Dendritic cell treated with granulocyte-macrophage colony-stimulating factor and Interleukin-4, amounts not matched to agents 40 ng/mL and 50 ng/mL, for 4 days (primary cell): ENCODE measurements around the gene ELOVL2.

Source experiments
- H3K27ac Mint-ChIP-seq: one replicate; pipeline ENCODE4 v1.8.0; 2022; ENCODE audit warnings: mild to moderate bottlenecking, mixed read lengths
- H3K27me3 Mint-ChIP-seq: one replicate; pipeline ENCODE4 v1.8.0; 2022; ENCODE audit warnings: mild to moderate bottlenecking, mixed read lengths
- H3K36me3 Mint-ChIP-seq: one replicate; pipeline ENCODE4 v1.8.0; 2022; ENCODE audit warnings: low read depth, mixed read lengths
- H3K4me1 Mint-ChIP-seq: one replicate; pipeline ENCODE4 v1.8.0; 2022; ENCODE audit warnings: low read depth, mixed read lengths
- H3K4me3 Mint-ChIP-seq: one replicate; pipeline ENCODE4 v1.8.0; 2022; ENCODE audit warnings: mild to moderate bottlenecking, moderate library complexity, mixed read lengths
- H3K9me3 Mint-ChIP-seq: one replicate; pipeline ENCODE4 v1.8.0; 2022; ENCODE audit warnings: mixed read lengths
- intact Hi-C: fragments of 100-400 bp; cut with micrococcal nuclease; formaldehyde crosslinking; loops from one replicate; pipeline ENCODE4 v1.15.0; 2022

The ELOVL2 gene

DNA sequence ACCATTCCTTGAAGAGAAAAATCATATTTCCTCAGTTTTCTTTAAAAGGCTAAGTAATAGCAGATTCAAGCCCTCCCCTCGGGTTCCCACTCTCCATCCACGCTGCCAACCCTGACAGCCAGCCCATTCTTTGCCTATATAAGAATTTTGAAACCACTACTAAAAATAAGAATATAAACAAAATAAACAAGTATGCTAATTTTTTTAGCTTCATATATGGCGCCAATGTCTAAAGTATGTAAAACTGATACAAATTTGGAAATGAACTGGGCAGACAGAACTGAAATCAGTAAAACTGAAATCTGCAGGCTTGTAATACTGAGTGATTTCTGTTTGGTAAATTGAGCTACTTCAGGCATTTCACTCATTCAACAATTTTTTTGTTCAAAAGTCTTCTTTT is 19.0 kb downstream of the ELOVL2 start:
- H3K36me3 Mint-ChIP-seq: no peaks in the 10 kb centered on the region
- no peaks in the 10 kb centered on the region for H3K4me1 Mint-ChIP-seq
- H3K27ac Mint-ChIP-seq: no peak overlapping the region
- no peak overlapping the region for H3K4me3 Mint-ChIP-seq
- no peaks in the 10 kb centered on the region for H3K9me3 Mint-ChIP-seq
- intact Hi-C loops: no loop called here
- H3K27me3 Mint-ChIP-seq: peaks cover 38% of the 10 kb centered on the region

DNA sequence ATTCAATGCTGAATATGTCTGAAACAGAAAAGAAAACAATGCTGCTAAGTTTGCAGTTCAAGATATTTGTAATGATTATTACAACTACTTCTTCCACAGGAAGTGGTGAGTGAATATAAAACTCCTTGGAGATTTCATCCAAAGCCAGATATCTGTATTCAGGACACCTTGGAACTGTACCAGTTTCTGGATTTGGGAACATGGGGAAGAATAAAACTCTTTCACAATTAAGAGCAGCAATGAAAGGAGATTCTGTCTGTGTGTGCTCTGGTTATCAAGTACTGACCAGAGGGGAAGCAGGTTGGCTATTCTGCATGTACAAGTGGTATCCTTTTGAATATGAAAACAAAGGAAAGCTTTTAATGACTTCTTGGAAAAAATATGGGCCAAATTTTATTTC is 21.1 kb downstream of the ELOVL2 start:
- no peak overlapping the region for H3K4me3 Mint-ChIP-seq
- H3K27me3 Mint-ChIP-seq: peaks cover 32% of the 10 kb centered on the region
- no peaks in the 10 kb centered on the region for H3K36me3 Mint-ChIP-seq
- intact Hi-C loops: no loop called here
- H3K27ac Mint-ChIP-seq: no peak overlapping the region
- H3K4me1 Mint-ChIP-seq: no peaks in the 10 kb centered on the region
- no peaks in the 10 kb centered on the region for H3K9me3 Mint-ChIP-seq

DNA sequence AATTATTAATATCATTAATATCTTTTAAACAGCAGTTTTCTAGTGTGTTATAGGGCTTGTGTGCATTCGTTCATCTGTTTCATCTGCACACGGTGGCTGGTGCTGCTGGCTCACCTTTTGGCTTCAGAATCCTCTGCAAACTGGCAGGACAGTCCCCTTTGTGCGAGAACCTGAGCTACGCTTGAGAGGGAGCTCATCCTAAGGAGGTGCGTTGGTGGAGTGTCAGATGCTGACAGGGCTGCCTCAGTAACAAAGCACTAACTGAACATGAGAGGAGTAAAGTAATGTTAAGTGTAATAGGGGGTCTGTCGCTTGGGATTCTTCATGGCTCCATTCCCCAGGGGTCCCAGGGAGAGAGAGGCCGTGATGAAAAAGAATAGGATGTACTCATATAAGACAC is 22.4 kb downstream of the ELOVL2 start:
- no peak overlapping the region for H3K4me3 Mint-ChIP-seq
- no peaks in the 10 kb centered on the region for H3K36me3 Mint-ChIP-seq
- no peaks in the 10 kb centered on the region for H3K9me3 Mint-ChIP-seq
- peaks cover 26% of the 10 kb centered on the region for H3K27me3 Mint-ChIP-seq
- intact Hi-C loops: no loop called here
- H3K4me1 Mint-ChIP-seq: no peaks in the 10 kb centered on the region
- no peak overlapping the region for H3K27ac Mint-ChIP-seq

DNA sequence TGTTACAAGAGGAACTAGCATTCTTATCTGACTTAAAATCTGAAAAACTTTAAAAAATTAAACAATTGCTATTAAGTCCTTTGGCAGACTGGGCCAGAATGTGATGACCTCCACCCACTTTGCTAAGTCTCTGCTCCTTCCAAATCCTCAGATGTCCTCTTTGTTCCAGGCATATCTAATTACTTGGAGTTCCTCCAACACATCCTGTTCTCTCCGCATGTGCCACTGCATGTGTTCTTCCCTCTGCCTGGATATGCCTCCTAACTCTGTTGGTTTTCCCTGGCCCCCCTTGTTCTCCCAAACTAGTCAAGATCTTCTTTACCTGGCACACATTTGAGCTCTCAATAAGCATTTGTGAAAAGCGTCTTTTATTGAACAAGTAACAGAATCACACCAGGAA is 23.1 kb downstream of the ELOVL2 start:
- Mint-ChIP-seq H3K27me3 (peaks cover 24% of the 10 kb centered on the region), H3K9me3 (no peaks in the 10 kb centered on the region), H3K4me3 (no peak overlapping the region), H3K4me1 (no peaks in the 10 kb centered on the region), H3K36me3 (no peaks in the 10 kb centered on the region), H3K27ac (no peak overlapping the region)
- intact Hi-C loops: no loop called here

DNA sequence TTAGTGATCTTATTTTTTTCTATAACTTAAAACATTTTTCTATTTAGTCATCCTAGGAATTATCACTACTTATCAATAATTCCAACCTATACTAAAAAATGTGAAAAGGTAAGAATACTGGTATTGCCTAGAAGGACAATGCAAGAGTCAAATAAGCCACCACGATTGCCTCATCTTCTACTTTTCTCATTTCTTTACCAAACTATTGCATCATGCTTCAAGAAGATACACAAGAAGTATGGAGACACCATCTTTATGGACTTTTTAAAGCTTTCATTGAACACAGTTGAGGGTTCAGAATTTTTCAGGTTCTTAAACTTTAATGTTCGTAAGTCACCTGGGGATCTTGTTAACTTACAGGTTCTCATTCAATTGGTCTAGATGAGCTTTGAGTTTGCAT is 25.9 kb downstream of the ELOVL2 start:
- intact Hi-C loops: no loop called here
- H3K4me3 Mint-ChIP-seq: no peak overlapping the region
- no peaks in the 10 kb centered on the region for H3K36me3 Mint-ChIP-seq
- no peak overlapping the region for H3K27ac Mint-ChIP-seq
- H3K9me3 Mint-ChIP-seq: no peaks in the 10 kb centered on the region
- no peaks in the 10 kb centered on the region for H3K4me1 Mint-ChIP-seq
- peaks cover 23% of the 10 kb centered on the region for H3K27me3 Mint-ChIP-seq

DNA sequence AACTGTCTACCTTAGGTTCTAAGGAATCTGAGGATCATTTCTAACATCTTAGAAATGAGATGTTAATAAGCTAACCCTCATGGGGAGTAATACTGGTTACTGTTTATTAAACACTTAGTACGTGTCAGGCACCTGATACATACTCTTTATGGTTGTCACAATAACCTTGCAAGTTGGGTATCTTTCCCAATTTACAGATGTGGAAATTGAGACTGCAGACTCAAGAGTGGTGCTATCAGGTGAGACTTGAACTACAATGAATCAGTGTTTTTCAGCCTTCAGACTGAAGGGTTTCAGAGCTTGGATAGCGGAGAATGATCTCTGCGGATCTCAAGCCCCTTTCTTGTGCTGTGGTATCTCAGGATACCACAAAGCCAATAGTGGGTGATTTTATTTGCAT is 27.0 kb downstream of the ELOVL2 start:
- Mint-ChIP-seq H3K36me3 (no peaks in the 10 kb centered on the region), H3K9me3 (no peaks in the 10 kb centered on the region), H3K27me3 (peaks cover 22% of the 10 kb centered on the region), H3K4me3 (no peak overlapping the region), H3K4me1 (no peaks in the 10 kb centered on the region), H3K27ac (no peak overlapping the region)
- intact Hi-C loops: no loop called here

DNA sequence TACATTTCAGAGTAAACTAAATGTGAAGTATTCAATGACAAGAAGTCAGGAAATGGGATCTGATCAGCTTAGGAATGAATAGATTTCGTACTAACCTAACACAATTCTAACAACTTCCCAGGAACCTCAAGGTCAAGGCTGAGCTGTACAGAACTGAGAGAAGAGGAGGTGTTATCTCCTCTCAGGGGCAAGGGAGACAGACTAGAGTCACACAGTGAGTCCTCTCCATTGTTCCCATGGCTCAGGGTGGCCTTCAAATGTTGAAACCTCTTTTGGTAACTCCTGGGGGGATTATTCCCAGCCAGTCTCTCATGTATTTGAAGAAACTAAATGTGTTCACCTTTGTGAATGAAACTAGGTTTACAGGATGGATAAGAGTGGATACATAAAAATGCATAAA is 27.7 kb downstream of the ELOVL2 start:
- Mint-ChIP-seq H3K36me3 (no peaks in the 10 kb centered on the region), H3K4me3 (no peak overlapping the region), H3K9me3 (no peaks in the 10 kb centered on the region), H3K27me3 (peaks cover 17% of the 10 kb centered on the region), H3K27ac (no peak overlapping the region), H3K4me1 (no peaks in the 10 kb centered on the region)
- intact Hi-C loops: no loop called here

DNA sequence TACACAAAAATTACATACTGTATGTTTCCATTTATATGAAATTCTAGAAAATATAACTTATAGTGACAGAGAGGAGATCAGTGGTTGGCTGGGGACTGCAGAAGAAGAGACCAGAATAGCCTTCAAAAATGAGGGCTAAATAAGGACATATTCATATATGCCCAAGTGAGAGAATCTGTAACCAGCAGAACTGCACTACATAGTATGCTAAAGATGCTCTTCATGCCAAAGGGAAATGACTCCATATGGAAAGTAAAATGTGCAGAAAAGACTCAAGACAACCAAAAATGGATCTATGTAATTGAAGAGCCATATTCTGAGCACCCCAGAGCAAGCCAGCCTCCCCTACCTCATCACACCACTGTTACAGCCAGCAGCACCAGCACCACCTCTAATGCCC is 29.0 kb downstream of the ELOVL2 start:
- Mint-ChIP-seq H3K4me3 (no peak overlapping the region), H3K27me3 (peaks cover 13% of the 10 kb centered on the region), H3K4me1 (no peaks in the 10 kb centered on the region), H3K36me3 (no peaks in the 10 kb centered on the region), H3K27ac (no peak overlapping the region), H3K9me3 (no peaks in the 10 kb centered on the region)
- intact Hi-C loops: no loop called here

DNA sequence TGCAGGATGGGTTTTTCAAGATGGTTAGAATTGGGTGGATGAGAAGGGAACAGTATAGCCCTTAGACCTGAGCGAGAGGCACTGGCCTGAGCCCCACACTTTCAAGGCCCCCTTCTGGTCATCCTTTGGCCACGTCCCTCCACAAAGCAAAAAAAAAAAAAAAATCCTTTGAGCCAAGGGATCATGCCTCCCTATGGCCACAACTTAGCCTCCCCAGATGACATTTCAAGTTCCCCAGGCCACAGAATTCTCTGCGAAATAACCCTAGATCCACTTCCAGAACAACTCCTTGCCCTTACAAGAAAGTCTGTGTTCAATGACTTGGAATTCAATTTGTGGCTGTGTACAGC is 30.4 kb downstream of the ELOVL2 start:
- no peak overlapping the region for H3K27ac Mint-ChIP-seq
- no peaks in the 10 kb centered on the region for H3K36me3 Mint-ChIP-seq
- H3K27me3 Mint-ChIP-seq: peaks cover 19% of the 10 kb centered on the region
- H3K4me1 Mint-ChIP-seq: no peaks in the 10 kb centered on the region
- H3K4me3 Mint-ChIP-seq: no peak overlapping the region
- intact Hi-C loops: no loop called here
- H3K9me3 Mint-ChIP-seq: no peaks in the 10 kb centered on the region

DNA sequence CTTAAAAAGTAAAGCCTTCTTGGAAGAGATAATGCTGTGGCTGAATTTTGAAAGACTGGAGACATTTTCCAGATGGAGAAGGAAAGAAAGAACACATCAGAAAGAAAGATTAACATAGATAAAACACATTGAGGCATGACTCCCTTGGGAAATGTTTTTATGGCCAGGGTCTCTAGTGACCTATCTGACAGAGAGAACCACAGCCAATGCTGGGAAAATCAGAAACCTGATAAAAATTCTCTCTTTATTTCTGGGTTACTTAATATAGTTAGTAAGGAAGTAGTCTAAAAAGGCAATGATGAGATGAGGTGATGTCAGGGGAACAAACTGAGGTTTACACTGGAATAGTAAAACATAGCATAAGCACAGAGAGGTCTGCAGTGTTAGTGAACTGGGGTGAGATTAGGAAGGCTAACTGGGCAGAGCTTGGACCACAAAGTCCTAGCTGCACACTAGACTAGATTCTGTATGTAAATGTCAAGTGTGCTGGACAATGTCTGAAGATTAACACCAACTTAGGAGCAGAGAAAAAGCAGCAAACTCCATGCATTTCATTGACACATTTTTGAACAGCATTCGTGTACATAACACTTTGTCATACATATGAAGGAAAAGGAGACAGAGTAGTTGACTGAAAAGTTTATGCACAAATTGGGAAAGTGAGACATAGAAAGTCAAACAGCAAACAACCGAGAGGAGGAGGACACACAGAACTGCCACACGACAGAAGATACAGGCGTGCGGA is 31.0 kb downstream of the ELOVL2 start:
- H3K9me3 Mint-ChIP-seq: no peaks in the 10 kb centered on the region
- H3K4me3 Mint-ChIP-seq: no peak overlapping the region
- intact Hi-C loops: no loop called here
- H3K36me3 Mint-ChIP-seq: no peaks in the 10 kb centered on the region
- no peaks in the 10 kb centered on the region for H3K4me1 Mint-ChIP-seq
- H3K27ac Mint-ChIP-seq: no peak overlapping the region
- H3K27me3 Mint-ChIP-seq: peaks cover 19% of the 10 kb centered on the region

DNA sequence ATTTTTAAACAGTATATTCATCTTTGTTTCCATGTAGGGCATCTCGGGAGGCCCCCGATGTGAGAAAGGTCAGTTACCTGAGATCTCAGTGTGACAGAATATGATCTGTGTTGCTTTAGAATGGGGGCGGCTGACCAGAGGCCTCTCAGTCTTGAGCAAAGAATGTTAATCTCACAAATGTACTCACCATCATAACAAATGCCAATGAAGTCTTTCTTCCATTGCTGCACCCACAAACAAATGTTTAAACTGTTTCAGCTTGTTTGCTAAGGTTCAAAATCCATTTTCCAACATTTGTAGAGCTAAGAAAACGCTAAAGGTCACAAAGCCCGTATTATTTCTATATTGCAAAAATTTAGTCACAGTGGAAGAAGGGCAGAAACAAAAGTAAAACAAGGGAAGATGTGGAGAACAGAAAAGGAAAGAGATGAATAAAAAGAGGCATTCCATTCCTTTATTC is 31.8 kb downstream of the ELOVL2 start:
- Mint-ChIP-seq H3K4me1 (no peaks in the 10 kb centered on the region), H3K4me3 (no peak overlapping the region), H3K36me3 (no peaks in the 10 kb centered on the region), H3K27me3 (peaks cover 19% of the 10 kb centered on the region), H3K9me3 (no peaks in the 10 kb centered on the region), H3K27ac (no peak overlapping the region)
- intact Hi-C loops: no loop called here

DNA sequence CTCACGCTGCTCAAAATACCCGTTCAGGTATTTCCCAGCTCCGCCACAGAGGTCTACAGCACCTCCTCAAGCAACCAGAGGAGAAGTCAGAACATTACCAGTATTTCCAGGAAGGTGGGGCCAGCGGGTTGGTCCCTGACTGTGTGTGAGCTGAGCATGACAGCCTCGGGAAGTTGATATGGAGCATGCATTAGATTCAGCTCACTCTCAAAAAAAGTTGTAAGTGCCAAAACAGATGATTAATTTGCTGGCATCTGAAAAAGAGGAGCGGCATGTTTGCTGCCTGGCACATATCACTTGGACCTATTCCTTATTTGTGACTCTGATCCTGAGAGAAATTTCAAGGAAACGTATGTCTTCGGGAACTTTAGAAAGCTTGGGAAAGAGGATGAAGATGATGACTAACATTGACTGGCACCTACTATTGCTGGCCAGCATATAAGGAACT is 32.3 kb downstream of the ELOVL2 start:
- intact Hi-C loops: no loop called here
- H3K36me3 Mint-ChIP-seq: no peaks in the 10 kb centered on the region

DNA sequence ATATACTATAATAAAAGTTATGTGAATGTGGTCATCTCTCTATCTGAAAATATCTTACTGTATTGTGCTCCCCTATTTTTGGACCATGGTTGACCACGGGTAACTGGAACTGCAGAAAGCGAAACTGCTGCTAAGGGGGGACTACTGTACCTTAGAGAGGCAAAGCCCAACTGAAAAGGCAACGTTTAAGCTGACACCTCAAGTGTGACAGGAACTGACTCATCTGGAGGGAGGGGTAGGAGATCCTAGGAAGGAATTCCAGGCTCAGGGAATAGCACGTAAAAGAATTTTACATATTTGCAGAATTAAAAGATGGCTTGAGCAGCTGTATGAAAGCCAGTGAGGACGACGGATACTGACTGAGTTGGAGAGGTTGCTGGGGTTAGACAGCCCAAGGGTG is 34.8 kb downstream of the ELOVL2 start:
- Mint-ChIP-seq H3K27ac (no peak overlapping the region), H3K9me3 (no peaks in the 10 kb centered on the region), H3K27me3 (peaks cover 15% of the 10 kb centered on the region), H3K4me3 (no peak overlapping the region), H3K4me1 (no peaks in the 10 kb centered on the region), H3K36me3 (no peaks in the 10 kb centered on the region)
- intact Hi-C loops: no loop called here

More for the DNA sequence above, 32.3 kb downstream of the ELOVL2 start:
- Mint-ChIP-seq H3K4me3 (no peak overlapping the region), H3K9me3 (no peaks in the 10 kb centered on the region), H3K27me3 (peaks cover 19% of the 10 kb centered on the region), H3K4me1 (no peaks in the 10 kb centered on the region), H3K27ac (no peak overlapping the region)

DNA sequence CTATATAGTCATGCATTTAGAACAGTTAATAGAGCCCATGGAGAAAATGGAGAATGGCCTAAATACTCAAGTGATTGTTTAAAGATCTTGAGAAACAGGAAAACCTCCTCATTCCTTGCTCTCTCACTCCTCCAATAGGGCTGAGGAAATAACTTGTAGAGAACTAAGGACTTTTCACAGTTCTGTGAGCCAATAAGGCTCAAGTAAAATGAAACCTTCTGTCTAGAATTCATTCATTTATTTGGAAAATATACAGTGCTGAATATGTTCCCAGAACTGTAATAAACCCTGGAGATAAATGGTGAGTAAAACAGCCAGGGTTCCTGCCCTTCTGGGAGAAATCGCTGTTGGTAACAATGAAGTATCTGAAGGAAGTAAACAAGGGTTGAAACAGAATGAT is 35.3 kb downstream of the ELOVL2 start:
- H3K4me3 Mint-ChIP-seq: no peak overlapping the region
- no peaks in the 10 kb centered on the region for H3K9me3 Mint-ChIP-seq
- H3K27me3 Mint-ChIP-seq: peaks cover 15% of the 10 kb centered on the region
- no peaks in the 10 kb centered on the region for H3K4me1 Mint-ChIP-seq
- intact Hi-C loops: no loop called here
- H3K36me3 Mint-ChIP-seq: no peaks in the 10 kb centered on the region
- H3K27ac Mint-ChIP-seq: no peak overlapping the region
